HCT116 (cell line): Measurements from ENCODE around the gene NUMB. TPM values are rescaled to one million over a fixed set of nuclear protein-coding genes. Genes with fewer than 3 reads are reported as not detected.

Experiments used
- ATAC-seq: fragments of 200-7000 bp; cut with Tn5 transposase; 2 replicates; pipeline ENCODE4 v1.9.1; 2020; ENCODE audit warnings: mild to moderate bottlenecking, moderate library complexity
- BruUV-seq: library from RNA; stranded (reverse); fragments of 400-500 nt; replicated peaks from 2 replicates; lab custom pipeline; 2021; lab: Mats Ljungman, UMichigan
- CTCF ChIA-PET: fragments of 300-600 bp; sonication (Branson Sonifier 250); formaldehyde crosslinking; loops from one replicate; lab custom pipeline; 2021; ENCODE audit warnings: antibody characterized with exemption; lab: Charles Lee
- POLR2A ChIA-PET: fragments of 300-600, 350-600 bp; sonication (Branson Sonifier 250); formaldehyde crosslinking; loops from one replicate; lab custom pipeline; 2021; ENCODE audit warnings: antibody characterized with exemption; lab: Charles Lee
- RAD21 ChIA-PET, 2 experiments: fragments of 300-600 bp; sonication (Branson Sonifier 250); formaldehyde crosslinking; loops; one replicate each; lab custom pipeline; 2023; ENCODE audit warnings: low total read pairs in 2 of 2; ENCODE audit not compliant: uncharacterized antibody in 2 of 2, unreplicated experiment in 2 of 2, low non-redundant PET in 1 of 2; lab: Charles Lee
- DNase-seq: peaks from one replicate; pipeline ENCODE4 v3.0.0-alpha.2; 2010; ENCODE audit warnings: low read depth, low spot score
- H2AFZ ChIP-seq: fragments of 200-600 bp; shearing (Covaris generic), sonication (generic); 2 replicates; pipeline ENCODE4 v1.6.1; 2017; ENCODE audit warnings: low read depth, mixed run types, mixed read lengths, antibody characterized with exemption, low read length; ENCODE audit not compliant: poor library complexity, severe bottlenecking
- H3K27ac ChIP-seq: 2 replicates; pipeline ENCODE4 v1.5.1; 2012; ENCODE audit warnings: low read depth, low read length
- H3K27me3 ChIP-seq: fragments of 200-600 bp; sonication (generic); 2 replicates; pipeline ENCODE4 v1.6.1; 2016; ENCODE audit warnings: mixed run types, low read length, mixed read lengths; ENCODE audit not compliant: insufficient read depth
- H3K36me3 ChIP-seq, 2 experiments: fragments of 200-500 bp in 1 of 2; fragments of 200-600 bp in 1 of 2; sonication (Bioruptor generic) in 1 of 2; sonication (generic) in 1 of 2; 2 replicates each; pipeline versions ENCODE4 v1.5.1 to v1.6.1; 2014 to 2016; ENCODE audit warnings: low read length in 2 of 2, inconsistent platforms in 1 of 2, mixed read lengths in 1 of 2, mixed run types in 1 of 2; ENCODE audit not compliant: insufficient read depth in 2 of 2, control insufficient read depth in 1 of 2
- H3K4me1 ChIP-seq, 2 experiments: fragments of 200-600 bp in 1 of 2; sonication (generic) in 1 of 2; 2 replicates each; pipeline versions ENCODE4 v1.5.1 to v1.6.1; 2012 to 2017; ENCODE audit warnings: low read length in 2 of 2, inconsistent platforms in 1 of 2, mild to moderate bottlenecking in 1 of 2, mixed read lengths in 1 of 2, mixed run types in 1 of 2, moderate library complexity in 1 of 2; ENCODE audit not compliant: insufficient read depth in 2 of 2, control insufficient read depth in 1 of 2
- H3K4me2 ChIP-seq: fragments of 200-600 bp; sonication (generic); 2 replicates; pipeline ENCODE4 v1.6.1; 2017; ENCODE audit warnings: mixed run types, low read length, mixed read lengths
- H3K4me3 ChIP-seq, 2 experiments: fragments of 200-600 bp in 1 of 2; sonication (generic) in 1 of 2; replicated peaks in 1 of 2; 2 replicates each; pipeline ENCODE4 v1.5.1; 2011 to 2016; ENCODE audit warnings: low read length in 2 of 2, control low read depth in 1 of 2, low read depth in 1 of 2, mild to moderate bottlenecking in 1 of 2, mixed read lengths in 1 of 2, mixed run types in 1 of 2
- H3K79me2 ChIP-seq: fragments of 200-600 bp; sonication (generic); 2 replicates; pipeline ENCODE4 v1.6.1; 2017; ENCODE audit warnings: mild to moderate bottlenecking, mixed run types, low read length, moderate library complexity, mixed read lengths; ENCODE audit not compliant: insufficient read depth
- H3K9ac ChIP-seq: fragments of 200-600 bp; sonication (generic); 2 replicates; pipeline ENCODE4 v1.6.1; 2016; ENCODE audit warnings: low read length, mixed read lengths
- H3K9me2 ChIP-seq: fragments of 200-600 bp; sonication (generic), shearing (Covaris generic); 2 replicates; pipeline ENCODE4 v1.6.1; 2017; ENCODE audit warnings: mixed run types, mild to moderate bottlenecking, moderate library complexity; ENCODE audit not compliant: insufficient read depth
- H3K9me3 ChIP-seq, 2 experiments: fragments of 200-500 bp in 1 of 2; fragments of 200-600 bp in 1 of 2; sonication (Bioruptor generic) in 1 of 2; sonication (generic) in 1 of 2; 2 replicates each; pipeline ENCODE4 v1.6.1; 2014 to 2017; ENCODE audit warnings: low read length in 2 of 2, mixed read lengths in 2 of 2, inconsistent platforms in 1 of 2, low read depth in 1 of 2, mild to moderate bottlenecking in 1 of 2, mixed run types in 1 of 2, moderate library complexity in 1 of 2; ENCODE audit not compliant: control insufficient read depth in 1 of 2, insufficient read depth in 1 of 2
- H4K20me1 ChIP-seq: fragments of 200-600 bp; sonication (generic), shearing (Covaris generic); 2 replicates; pipeline ENCODE4 v1.6.1; 2017; ENCODE audit warnings: mixed run types, mild to moderate bottlenecking, moderate library complexity; ENCODE audit not compliant: insufficient read depth
- ATF3 ChIP-seq: IDR thresholded peaks from 2 replicates; pipeline ENCODE4 v1.6.1; 2012
- CEBPB ChIP-seq: IDR thresholded peaks from 2 replicates; pipeline ENCODE4 v1.6.1; 2012; ENCODE audit warnings: low read depth
- CTCF ChIP-seq, 3 experiments: fragments of 200-600 bp in 1 of 3; sonication (generic) in 1 of 3; IDR thresholded peaks in 2 of 3; conservative IDR thresholded peaks in 1 of 3; 2 replicates each; pipeline ENCODE4 v1.5.1; 2012 to 2017; ENCODE audit warnings: low read depth in 2 of 3, low read length in 2 of 3, antibody characterized with exemption in 1 of 3, borderline replicate concordance in 1 of 3, control low read depth in 1 of 3, mild to moderate bottlenecking in 1 of 3, mixed read lengths in 1 of 3, mixed run types in 1 of 3, moderate library complexity in 1 of 3; ENCODE audit not compliant: insufficient read depth in 1 of 3
- EGR1 ChIP-seq: IDR thresholded peaks from 2 replicates; pipeline ENCODE4 v1.6.1; 2012; ENCODE audit warnings: low read depth
- EZH2 ChIP-seq: fragments of 200-600 bp; sonication (generic); IDR thresholded peaks from 2 replicates; pipeline ENCODE4 v1.6.1; 2017; ENCODE audit warnings: antibody characterized with exemption, mixed run types
- EZH2phosphoT487 ChIP-seq: fragments of 200-600 bp; IDR thresholded peaks from 2 replicates; pipeline ENCODE4 v1.6.1; 2018; ENCODE audit warnings: antibody characterized with exemption, borderline replicate concordance
- JUND ChIP-seq: IDR thresholded peaks from 2 replicates; pipeline ENCODE4 v1.6.1; 2012
- MAX ChIP-seq: IDR thresholded peaks from 2 replicates; pipeline ENCODE4 v1.6.1; 2012
- POLR2A ChIP-seq: IDR thresholded peaks from 2 replicates; pipeline ENCODE4 v1.7.0; 2011; ENCODE audit warnings: borderline replicate concordance; ENCODE audit not compliant: insufficient read depth, insufficient read length; ENCODE audit errors: extremely low read depth
- POLR2AphosphoS5 ChIP-seq: IDR thresholded peaks from 2 replicates; pipeline ENCODE4 v1.6.1; 2011; ENCODE audit warnings: mild to moderate bottlenecking, low read depth, low read length, moderate library complexity
- RAD21 ChIP-seq: IDR thresholded peaks from 2 replicates; pipeline ENCODE4 v1.6.1; 2012; ENCODE audit warnings: low read depth, mild to moderate bottlenecking
- REST ChIP-seq: IDR thresholded peaks from 2 replicates; pipeline ENCODE4 v1.6.1; 2012; ENCODE audit warnings: low read depth
- SIN3A ChIP-seq: IDR thresholded peaks from 2 replicates; pipeline ENCODE4 v1.6.1; 2012; ENCODE audit warnings: low read depth
- SP1 ChIP-seq: IDR thresholded peaks from 2 replicates; pipeline ENCODE4 v1.6.1; 2012; ENCODE audit warnings: low read depth
- SRF ChIP-seq: IDR thresholded peaks from 2 replicates; pipeline ENCODE4 v1.6.1; 2012; ENCODE audit warnings: low read depth
- TCF7L2 ChIP-seq: IDR thresholded peaks from 2 replicates; pipeline ENCODE4 v1.7.0; 2011; ENCODE audit warnings: borderline replicate concordance, inconsistent platforms; ENCODE audit not compliant: insufficient read depth, insufficient read length; ENCODE audit errors: extremely low read depth
- YY1 ChIP-seq: IDR thresholded peaks from 2 replicates; pipeline ENCODE4 v1.6.1; 2011; ENCODE audit warnings: low read length, low read depth, moderate library complexity, mild to moderate bottlenecking; ENCODE audit not compliant: insufficient replicate concordance; ENCODE audit errors: extremely low read depth
- ZBTB33 ChIP-seq: IDR thresholded peaks from 2 replicates; pipeline ENCODE4 v1.6.1; 2011; ENCODE audit warnings: mild to moderate bottlenecking, low read length, moderate library complexity; ENCODE audit not compliant: insufficient replicate concordance; ENCODE audit errors: extremely low read depth
- ZFX ChIP-seq: fragments of 450-650 bp; IDR thresholded peaks from 2 replicates; pipeline ENCODE4 v1.6.1; 2017
- ZNF274 ChIP-seq: fragments of 200-500 bp; sonication (Bioruptor generic); IDR thresholded peaks from 2 replicates; pipeline ENCODE4 v1.6.1; 2014; ENCODE audit warnings: mild to moderate bottlenecking, low read depth, low read length, inconsistent platforms
- intact Hi-C: fragments of 100-400 bp; cut with micrococcal nuclease; formaldehyde crosslinking; loops from 2 replicates; pipeline ENCODE4 v1.10.0; 2022
- total RNA-seq: library from RNA; stranded (reverse); gene quantifications from one replicate; pipeline ENCODE4 v1.2.1, GENCODE V29; 2021; ENCODE audit not compliant: unreplicated experiment

NUMB gene
- total RNA-seq, 1 experiment from 2014 or later, result 43.0 TPM

GRCh38 chr14:73466861-73467260, 8.5 kb upstream of the NUMB start:
- Histone ChIP-seq H4K20me1 (no peaks in the 10 kb centered on the region), H3K27ac (no peak overlapping the region), H3K36me3 (no peaks in the 10 kb centered on the region), H3K9ac (no peak overlapping the region), H3K4me3 (no peak overlapping the region), H3K27me3 (no peaks in the 10 kb centered on the region), H3K4me1 (peaks cover 2 to 6% of the 10 kb centered on the region in 2 experiments; a peak in 2 of 4 replicates), H3K9me3 (no peaks in the 10 kb centered on the region), H3K4me2 (no peak overlapping the region), H3K9me2 (no peaks in the 10 kb centered on the region), H2AFZ (no peak overlapping the region), H3K79me2 (no peaks in the 10 kb centered on the region)
- no peak for ATAC-seq
- intact Hi-C loops, result no loop called here
- DNase-seq, result no peak
- RAD21 ChIA-PET, result no interaction called here
- POLR2A ChIA-PET, result no interaction called here
- BruUV-seq, result no TSS peak
- CTCF ChIA-PET, result interaction anchor here (1.5 kb wide), 1 partner anchor 172 kb away, joined by 3 read pairs; no protein-coding TSS in a partner anchor
- TF ChIP-seq REST (no peak), ZNF274 (no peak), EZH2 (no peak), ZBTB33 (no peak), YY1 (no peak), POLR2AphosphoS5 (no peak), SP1 (no peak), JUND (no peak), SRF (no peak), CEBPB (no peak), EZH2phosphoT487 (no peak), RAD21 (no peak), ATF3 (no peak), TCF7L2 (no peak), SIN3A (no peak), ZFX (no peak), EGR1 (no peak), MAX (no peak), POLR2A (no peak), CTCF (IDR thresholded peaks at IDR 0.05 in 2 of 3, conservative IDR thresholded peaks at IDR 0.05 in 1 of 3; ENCODE audit: borderline replicate concordance in 1 of 3, insufficient read depth in 1 of 3, low read depth in 2 of 3, low read length in 2 of 3) (no peak)
